Suppressor macrophage (primary cell): Measurements from ENCODE around the gene CA10.
A peak's percentile ranks its signal among the peaks of the same experiment; 100 is the strongest.

Experiments used
- DNase-seq, 4 experiments: peaks; one replicate each; pipeline ENCODE4 v3.0.0-alpha.2; 2020 to 2022

CA10 gene

GRCh38 chr17:51946311-51946710, 212.2 kb downstream of the CA10 start:
- DNase-seq = no peak

- no peak for DNase-seq
These were observed 217.2 kb downstream of the CA10 start for GRCh38 chr17:51941272-51941671.

GRCh38 chr17:51937264-51937663, 221.2 kb downstream of the CA10 start:
- no peak for DNase-seq

GRCh38 chr17:51935477-51935876, 223.0 kb downstream of the CA10 start:
- no peak for DNase-seq

GRCh38 chr17:51933647-51934046, 224.9 kb downstream of the CA10 start:
- no peak for DNase-seq

GRCh38 chr17:51926448-51926847, 232.1 kb downstream of the CA10 start:
- no peak for DNase-seq

- DNase-seq = no peak
These were observed 237.0 kb downstream of the CA10 start for GRCh38 chr17:51921500-51921899.

- no peak for DNase-seq
These were observed 243.9 kb downstream of the CA10 start for GRCh38 chr17:51914577-51914976.

GRCh38 chr17:51913491-51914205, 244.9 kb downstream of the CA10 start:
- no peak for DNase-seq

- no peak for DNase-seq
These were observed 245.6 kb downstream of the CA10 start for GRCh38 chr17:51912939-51913338.

GRCh38 chr17:51911237-51911636, 247.3 kb downstream of the CA10 start:
- DNase-seq = no peak

GRCh38 chr17:51909971-51910370, 248.5 kb downstream of the CA10 start:
- no peak for DNase-seq

GRCh38 chr17:51908841-51909537, 249.5 kb downstream of the CA10 start:
- no peak for DNase-seq

- no peak for DNase-seq
These were observed 251.5 kb downstream of the CA10 start for GRCh38 chr17:51907041-51907440.

- DNase-seq = no peak
These were observed 254.1 kb downstream of the CA10 start for GRCh38 chr17:51904379-51904778.

- no peak for DNase-seq
These were observed 257.3 kb downstream of the CA10 start for GRCh38 chr17:51901242-51901641.

GRCh38 chr17:51891936-51892335, 266.6 kb downstream of the CA10 start:
- DNase-seq = no peak

- no peak for DNase-seq
These were observed 267.8 kb downstream of the CA10 start for GRCh38 chr17:51890710-51891109.

- no peak for DNase-seq
These were observed 269.7 kb downstream of the CA10 start for GRCh38 chr17:51888816-51889215.

- no peak for DNase-seq
These were observed 281.5 kb downstream of the CA10 start for GRCh38 chr17:51876986-51877385.

- no peak for DNase-seq
These were observed 285.2 kb downstream of the CA10 start for GRCh38 chr17:51873302-51873701.

- peak; percentile 17 to 49 (median 31) for DNase-seq
These were observed 289.1 kb downstream of the CA10 start for GRCh38 chr17:51869387-51869786.

- DNase-seq = peak; percentile 34 to 60 (median 46)
These were observed 297.5 kb downstream of the CA10 start for GRCh38 chr17:51860954-51861561.

- DNase-seq = no peak
These were observed 301.4 kb downstream of the CA10 start for GRCh38 chr17:51857052-51857597.
